Tibial nerve (tissue), 4 donors: ENCODE measurements around the gene S100A6.

Experiments
- CTCF ChIP-seq, 5 experiments: fragments of 200-600 bp in 3 of 5; fragments of 450-650 bp in 2 of 5; sonication (generic) in 3 of 5; IDR thresholded peaks; one replicate each; pipeline ENCODE4 v1.5.1; 2016 to 2019; ENCODE audit warnings: antibody characterized with exemption in 5 of 5, mild to moderate bottlenecking in 3 of 5, moderate library complexity in 2 of 5
- EP300 ChIP-seq, 2 donors: sonication (generic); formaldehyde crosslinking; IDR thresholded peaks; one replicate each; pipeline ENCODE4 v1.6.1; 2017; ENCODE audit warnings: antibody characterized with exemption in 2 of 2, mild to moderate bottlenecking in 1 of 2
- POLR2A ChIP-seq, 2 donors: fragments of 450-650 bp; IDR thresholded peaks; one replicate each; pipeline ENCODE4 v1.6.1; 2017; ENCODE audit warnings: antibody characterized with exemption in 2 of 2, mild to moderate bottlenecking in 2 of 2, moderate library complexity in 2 of 2

- no peak for TF ChIP-seq CTCF (IDR thresholded peaks at IDR 0.05)
- no peak for TF ChIP-seq POLR2A (IDR thresholded peaks at IDR 0.05)
- no peak for TF ChIP-seq EP300 (IDR thresholded peaks at IDR 0.05)
Observed at GRCh38 chr1:153532181-153532580, 3.6 kb downstream of the S100A6 start.
